Measurements from ENCODE around the gene SFTPB.

Gene SFTPB

DNA sequence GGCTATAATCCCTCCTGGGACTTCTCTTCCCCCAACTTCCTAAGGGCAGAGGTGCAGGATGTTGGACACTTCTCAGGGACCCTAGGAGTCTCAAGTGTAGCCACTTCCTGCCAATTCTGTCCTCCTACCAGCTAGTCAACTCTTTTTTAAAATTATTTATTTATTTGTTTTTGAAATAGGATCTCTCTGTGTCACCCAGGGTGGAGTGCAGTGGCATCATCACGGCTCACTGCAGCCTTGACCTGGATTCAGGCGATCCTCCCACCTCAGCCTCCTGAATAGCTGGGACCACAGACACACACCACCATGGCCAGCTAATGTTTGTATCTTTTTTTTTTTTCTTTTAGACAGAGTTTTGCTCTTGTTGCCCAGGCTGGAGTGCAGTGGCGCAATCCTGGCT, 11.5 kb downstream of the SFTPB start:
- Histone ChIP-seq H3K27ac (no peak overlapping the region), H3K27me3 (ENCODE audit: control insufficient read depth, insufficient read depth, low read length) (no peaks in the 10 kb centered on the region), H2AFZ (no peak overlapping the region), H3K9ac (no peak overlapping the region), H3K4me1 (no peaks in the 10 kb centered on the region), H3K4me2 (ENCODE audit: low read length) (no peak overlapping the region), H3K4me3 (ENCODE audit: low read depth, low read length) (no peak overlapping the region), H3K36me3 (ENCODE audit: control insufficient read depth, insufficient read depth, low read length) (no peaks in the 10 kb centered on the region), H3K79me2 (no peaks in the 10 kb centered on the region), H3K9me3 (ENCODE audit: control insufficient read depth, low read length) (no peaks in the 10 kb centered on the region)
- TF ChIP-seq, protein P1, sequence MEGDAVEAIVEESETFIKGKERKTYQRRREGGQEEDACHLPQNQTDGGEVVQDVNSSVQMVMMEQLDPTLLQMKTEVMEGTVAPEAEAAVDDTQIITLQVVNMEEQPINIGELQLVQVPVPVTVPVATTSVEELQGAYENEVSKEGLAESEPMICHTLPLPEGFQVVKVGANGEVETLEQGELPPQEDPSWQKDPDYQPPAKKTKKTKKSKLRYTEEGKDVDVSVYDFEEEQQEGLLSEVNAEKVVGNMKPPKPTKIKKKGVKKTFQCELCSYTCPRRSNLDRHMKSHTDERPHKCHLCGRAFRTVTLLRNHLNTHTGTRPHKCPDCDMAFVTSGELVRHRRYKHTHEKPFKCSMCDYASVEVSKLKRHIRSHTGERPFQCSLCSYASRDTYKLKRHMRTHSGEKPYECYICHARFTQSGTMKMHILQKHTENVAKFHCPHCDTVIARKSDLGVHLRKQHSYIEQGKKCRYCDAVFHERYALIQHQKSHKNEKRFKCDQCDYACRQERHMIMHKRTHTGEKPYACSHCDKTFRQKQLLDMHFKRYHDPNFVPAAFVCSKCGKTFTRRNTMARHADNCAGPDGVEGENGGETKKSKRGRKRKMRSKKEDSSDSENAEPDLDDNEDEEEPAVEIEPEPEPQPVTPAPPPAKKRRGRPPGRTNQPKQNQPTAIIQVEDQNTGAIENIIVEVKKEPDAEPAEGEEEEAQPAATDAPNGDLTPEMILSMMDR (IDR thresholded peaks at IDR 0.05), result no peak

DNA sequence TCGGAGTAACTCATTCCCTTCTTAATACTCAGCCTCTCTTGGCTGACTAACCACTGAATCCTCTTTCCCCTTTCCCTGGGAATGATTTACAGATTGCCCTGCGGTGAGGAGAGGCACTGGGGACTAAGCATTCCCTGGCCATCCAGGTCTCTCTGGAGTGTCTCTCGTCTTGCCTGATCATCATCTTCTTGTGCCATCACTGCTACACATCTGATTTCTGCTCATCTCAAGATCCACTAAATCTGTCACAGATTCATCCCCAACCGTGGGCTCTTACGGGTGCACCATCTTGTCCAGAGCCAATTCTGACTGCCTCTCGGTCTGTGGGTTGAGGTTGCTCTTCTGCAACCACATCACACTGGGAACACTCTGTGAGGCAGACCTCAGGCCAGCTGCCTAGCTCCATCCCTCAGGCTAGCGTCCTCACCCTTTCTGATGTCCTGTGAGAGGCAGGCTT, 12.0 kb downstream of the SFTPB start:
- Histone ChIP-seq H3K79me2 (no peaks in the 10 kb centered on the region), H3K4me1 (no peaks in the 10 kb centered on the region), H3K9me3 (ENCODE audit: control insufficient read depth, low read length) (no peaks in the 10 kb centered on the region), H3K27ac (no peak overlapping the region), H3K36me3 (ENCODE audit: control insufficient read depth, insufficient read depth, low read length) (no peaks in the 10 kb centered on the region), H3K27me3 (ENCODE audit: control insufficient read depth, insufficient read depth, low read length) (no peaks in the 10 kb centered on the region), H3K9ac (no peak overlapping the region), H3K4me2 (ENCODE audit: low read length) (no peak overlapping the region), H3K4me3 (ENCODE audit: low read depth, low read length) (no peak overlapping the region), H2AFZ (no peak overlapping the region)
- TF ChIP-seq, protein P1 (IDR thresholded peaks at IDR 0.05), result no peak

DNA sequence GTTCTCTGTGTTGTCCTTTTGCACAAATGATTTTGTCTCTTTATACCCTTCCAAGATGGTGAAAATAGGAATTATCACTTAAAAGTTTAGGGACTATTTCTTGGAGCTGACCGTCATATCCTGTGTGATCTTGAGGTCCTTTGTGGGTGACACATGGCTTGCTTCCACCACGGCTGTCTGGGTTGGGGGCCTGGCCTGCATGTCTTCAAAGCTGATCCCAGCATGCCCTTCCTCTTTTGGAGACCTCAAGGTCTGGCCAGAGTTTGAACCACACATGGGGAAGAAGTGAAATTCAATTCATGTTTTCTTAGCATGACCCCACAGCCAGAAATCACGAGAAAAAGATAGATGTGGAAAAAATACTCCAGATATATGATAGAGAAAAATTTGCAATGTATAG, 14.0 kb downstream of the SFTPB start:
- no peak overlapping the region for H3K4me3 ChIP-seq (ENCODE audit: low read depth, low read length)
- H3K4me2 ChIP-seq (ENCODE audit: low read length), result no peak overlapping the region
- H3K9me3 ChIP-seq (ENCODE audit: control insufficient read depth, low read length), result no peaks in the 10 kb centered on the region
- no peaks in the 10 kb centered on the region for H3K79me2 ChIP-seq
- H3K9ac ChIP-seq, result no peak overlapping the region
- H3K4me1 ChIP-seq, result no peaks in the 10 kb centered on the region
- no peaks in the 10 kb centered on the region for H3K36me3 ChIP-seq (ENCODE audit: control insufficient read depth, insufficient read depth, low read length)
- TF ChIP-seq, protein P1 (IDR thresholded peaks at IDR 0.05), result no peak
- no peak overlapping the region for H2AFZ ChIP-seq
- no peaks in the 10 kb centered on the region for H3K27me3 ChIP-seq (ENCODE audit: control insufficient read depth, insufficient read depth, low read length)
- H3K27ac ChIP-seq, result no peak overlapping the region

DNA sequence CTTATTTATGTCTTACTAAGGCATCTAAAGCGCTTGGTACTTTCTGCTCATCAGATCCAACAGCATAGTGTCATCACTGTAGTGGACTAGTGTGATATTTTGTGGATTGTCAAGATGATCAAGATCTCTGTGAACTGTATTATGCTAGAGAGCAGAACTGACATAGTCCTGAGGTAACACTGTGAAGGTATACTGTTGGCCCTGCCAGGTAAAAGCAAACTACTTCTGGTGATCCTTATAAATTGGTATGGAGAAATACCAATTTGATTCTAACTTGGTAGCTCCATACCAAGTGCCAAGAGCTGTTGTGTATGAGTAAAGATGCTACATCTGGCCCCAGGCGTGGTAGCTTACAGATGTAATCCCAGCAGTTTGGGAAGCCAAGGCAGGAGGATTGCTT, 15.9 kb downstream of the SFTPB start:
- Histone ChIP-seq H3K9ac (no peak overlapping the region), H3K4me2 (ENCODE audit: low read length) (no peak overlapping the region), H3K4me3 (ENCODE audit: low read depth, low read length) (no peak overlapping the region), H3K9me3 (ENCODE audit: control insufficient read depth, low read length) (no peaks in the 10 kb centered on the region), H3K27ac (no peak overlapping the region), H3K27me3 (ENCODE audit: control insufficient read depth, insufficient read depth, low read length) (no peaks in the 10 kb centered on the region), H3K36me3 (ENCODE audit: control insufficient read depth, insufficient read depth, low read length) (no peaks in the 10 kb centered on the region), H2AFZ (no peak overlapping the region), H3K79me2 (no peaks in the 10 kb centered on the region), H3K4me1 (no peaks in the 10 kb centered on the region)
- TF ChIP-seq, protein P1 (IDR thresholded peaks at IDR 0.05), result no peak

DNA sequence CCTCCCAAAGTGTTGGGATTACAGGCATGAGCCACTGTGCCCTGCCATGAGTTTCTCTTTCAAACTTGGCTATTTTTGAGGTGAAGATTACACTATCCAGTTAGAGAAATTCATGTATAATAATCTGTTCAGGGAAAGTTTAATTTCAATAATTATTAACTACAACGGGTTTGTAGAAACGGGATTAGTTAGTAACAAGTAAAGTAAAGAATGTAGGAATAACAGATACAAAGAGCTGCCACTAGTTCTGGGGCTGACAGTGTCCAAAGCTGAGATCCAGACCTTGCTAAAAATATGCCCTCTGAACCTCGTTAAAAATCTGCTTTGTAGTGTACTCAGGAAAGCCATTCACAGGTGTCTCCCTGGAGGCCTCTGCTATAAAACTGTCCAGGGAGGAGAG, 16.9 kb downstream of the SFTPB start:
- Histone ChIP-seq H3K4me2 (ENCODE audit: low read length) (no peak overlapping the region), H3K27me3 (ENCODE audit: control insufficient read depth, insufficient read depth, low read length) (no peaks in the 10 kb centered on the region), H3K4me1 (no peaks in the 10 kb centered on the region), H3K9ac (no peak overlapping the region), H3K27ac (no peak overlapping the region), H3K79me2 (no peaks in the 10 kb centered on the region), H2AFZ (no peak overlapping the region), H3K9me3 (ENCODE audit: control insufficient read depth, low read length) (no peaks in the 10 kb centered on the region), H3K36me3 (ENCODE audit: control insufficient read depth, insufficient read depth, low read length) (no peaks in the 10 kb centered on the region), H3K4me3 (ENCODE audit: low read depth, low read length) (no peak overlapping the region)
- TF ChIP-seq, protein P1 (IDR thresholded peaks at IDR 0.05), result no peak

Measured in parathyroid adenoma (tissue), 2 donors.